ENCODE results near the gene DRC1.
"Not testable (repeated sequence)": the region's sequence is repeated elsewhere in the genome, so short reads cannot be mapped to it uniquely, and the experiment has no call there.

DRC1 gene

DNA sequence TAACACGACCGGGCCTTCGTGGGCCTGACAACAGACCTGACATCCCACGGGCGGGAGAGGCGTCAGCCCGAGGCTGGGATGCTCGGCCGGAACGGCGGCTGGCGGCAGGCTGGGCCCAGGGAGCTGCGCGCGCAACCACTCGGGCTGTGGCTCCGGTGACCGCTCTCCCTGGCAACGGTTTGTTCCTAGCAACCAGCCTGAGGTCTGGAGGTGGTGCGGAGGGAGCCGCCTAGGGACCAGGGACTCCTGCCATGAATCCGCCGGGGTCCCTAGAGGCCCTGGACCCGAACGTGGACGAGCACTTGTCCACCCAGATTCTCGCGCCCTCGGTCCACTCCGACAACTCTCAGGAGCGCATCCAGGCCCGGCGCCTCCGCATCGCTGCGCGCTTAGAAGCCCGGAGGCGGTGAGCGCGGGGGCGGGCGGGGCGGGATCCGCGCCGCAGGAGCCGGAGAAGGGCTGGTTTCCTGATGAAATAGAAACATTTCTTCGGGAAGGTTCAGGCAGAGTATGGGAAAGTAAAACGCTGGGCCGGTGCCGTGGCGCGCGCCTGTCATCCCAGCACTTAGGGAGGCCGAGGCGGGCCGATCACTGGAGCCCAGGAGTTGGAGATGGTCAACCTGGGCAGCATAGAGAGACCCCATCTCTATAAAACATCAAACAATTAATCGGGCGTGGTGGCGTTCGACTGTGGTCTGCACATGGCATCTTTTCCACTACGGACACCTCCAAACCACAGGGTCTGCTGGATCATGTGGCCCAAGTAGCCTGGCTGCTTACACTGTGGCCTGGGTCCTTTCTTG lies at the start of gene DRC1:
DRC1 (plus strand) TSS at position 182 of the 803 bp plus-strand sequence; CDS start at position 252, 70 bp downstream.
- DNase-seq (ENCODE audit: low read depth in 2 of 2): no peak

- peak in 1 of 2 donors; percentile 31 for DNase-seq (ENCODE audit: low read depth in 2 of 2)
Observed at GRCh38 chr2:26352892-26353291, 48.8 kb upstream of the DRC1 start.

DNA sequence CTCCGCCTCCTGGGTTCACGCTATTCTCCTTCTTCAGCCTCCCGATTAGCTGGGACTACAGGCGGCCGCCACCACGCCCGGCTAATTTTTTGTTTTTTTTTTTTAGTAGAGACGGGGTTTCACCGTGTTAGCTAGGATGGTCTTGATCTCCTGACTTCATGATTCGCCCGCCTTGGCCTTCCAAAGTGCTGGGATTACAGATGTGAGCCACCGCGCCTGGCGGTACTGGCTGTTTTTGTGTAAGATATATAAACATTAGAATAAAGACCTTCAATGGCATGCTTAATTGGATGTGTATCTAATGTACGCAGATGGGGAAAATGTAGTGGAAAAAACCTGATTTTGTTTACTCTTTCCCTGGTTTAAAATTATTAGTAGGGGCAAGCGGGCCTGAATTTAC lies 47.3 kb upstream of the DRC1 start:
- DNase-seq (ENCODE audit: low read depth in 2 of 2): not testable (repeated sequence)

DNA sequence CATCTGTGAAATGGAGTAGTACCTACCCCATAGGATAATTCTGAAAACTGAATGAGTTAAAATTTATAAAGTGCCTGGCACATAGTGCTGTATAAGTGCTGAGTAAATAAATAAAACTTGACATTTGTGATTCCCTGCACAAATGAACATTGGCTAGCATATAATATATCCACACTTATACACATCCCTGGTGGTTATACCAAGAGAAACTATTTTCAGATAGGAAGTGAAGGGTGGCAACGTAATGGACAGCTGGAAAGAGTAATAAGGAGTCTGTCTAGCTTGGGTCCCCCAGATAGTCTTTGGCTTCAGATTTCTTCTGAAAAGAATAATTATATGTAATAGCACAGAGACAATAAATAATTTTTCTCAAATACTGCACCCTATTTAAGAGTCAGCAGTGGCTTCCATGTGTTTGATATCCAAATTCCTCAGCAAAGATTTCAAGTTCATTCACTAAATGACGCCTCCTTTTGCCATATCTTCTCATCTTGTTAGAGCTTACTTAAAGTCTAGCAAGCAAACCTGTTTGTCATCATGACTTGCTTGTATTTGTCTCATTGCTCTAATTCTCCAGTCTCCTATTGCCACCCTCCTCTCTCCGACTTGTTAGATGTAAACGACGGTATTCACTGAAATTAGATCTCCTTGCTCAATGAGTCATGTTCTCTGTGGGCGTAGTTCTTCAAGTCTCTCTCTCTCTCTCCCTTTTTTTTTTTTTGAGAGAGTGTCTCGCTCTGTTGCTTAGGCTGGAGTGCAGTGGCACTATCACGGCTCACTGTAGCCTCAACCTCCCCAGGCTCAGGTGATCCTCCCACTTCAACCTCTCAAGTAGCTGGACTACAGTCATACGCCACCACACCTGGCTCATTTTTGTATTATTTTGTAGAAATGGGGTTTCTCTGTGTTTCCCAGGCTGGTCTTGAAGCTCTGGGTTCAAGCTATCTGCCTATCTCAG lies 46.4 kb upstream of the DRC1 start:
- no peak for DNase-seq (ENCODE audit: low read depth in 2 of 2)

DNA sequence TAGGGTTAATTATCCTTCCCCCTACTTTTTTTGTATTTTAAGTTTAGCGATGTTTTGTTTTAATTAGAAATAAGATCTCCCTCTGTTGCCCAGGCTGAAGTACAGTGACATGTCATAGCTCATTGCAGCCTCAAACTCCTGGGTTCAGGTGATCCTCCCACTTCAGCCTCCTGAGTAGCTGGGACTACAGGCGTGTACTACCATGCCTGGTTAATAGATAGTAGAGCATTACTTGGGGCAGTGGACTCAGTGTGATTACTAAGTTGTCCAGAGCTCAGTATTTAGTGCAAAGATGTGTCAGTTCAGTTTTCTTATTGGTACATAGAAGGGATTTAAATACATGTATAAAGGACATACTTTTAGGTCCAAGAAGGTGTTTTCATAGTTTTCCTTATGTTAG lies 45.6 kb upstream of the DRC1 start:
- DNase-seq (ENCODE audit: low read depth in 2 of 2): no peak

DNA sequence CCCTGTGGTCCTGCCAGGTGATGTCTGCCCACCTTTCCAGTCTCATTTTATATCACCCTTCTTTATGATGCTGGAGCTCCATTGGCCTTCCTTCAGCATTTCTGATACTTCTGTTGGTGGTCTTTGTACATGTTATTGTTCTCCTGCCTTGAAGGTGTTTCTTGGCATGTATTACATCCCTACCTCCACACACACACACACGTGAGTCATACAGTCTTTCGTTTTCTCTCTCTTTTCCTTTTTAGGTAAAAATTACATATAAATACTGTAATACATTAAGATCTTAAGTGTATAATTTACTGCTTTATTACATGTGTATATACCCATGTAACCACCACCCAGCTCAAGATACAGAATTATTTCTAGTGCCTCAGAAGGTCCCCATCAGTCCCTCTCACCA lies 44.9 kb upstream of the DRC1 start:
- DNase-seq (ENCODE audit: low read depth in 2 of 2): no peak

DNA sequence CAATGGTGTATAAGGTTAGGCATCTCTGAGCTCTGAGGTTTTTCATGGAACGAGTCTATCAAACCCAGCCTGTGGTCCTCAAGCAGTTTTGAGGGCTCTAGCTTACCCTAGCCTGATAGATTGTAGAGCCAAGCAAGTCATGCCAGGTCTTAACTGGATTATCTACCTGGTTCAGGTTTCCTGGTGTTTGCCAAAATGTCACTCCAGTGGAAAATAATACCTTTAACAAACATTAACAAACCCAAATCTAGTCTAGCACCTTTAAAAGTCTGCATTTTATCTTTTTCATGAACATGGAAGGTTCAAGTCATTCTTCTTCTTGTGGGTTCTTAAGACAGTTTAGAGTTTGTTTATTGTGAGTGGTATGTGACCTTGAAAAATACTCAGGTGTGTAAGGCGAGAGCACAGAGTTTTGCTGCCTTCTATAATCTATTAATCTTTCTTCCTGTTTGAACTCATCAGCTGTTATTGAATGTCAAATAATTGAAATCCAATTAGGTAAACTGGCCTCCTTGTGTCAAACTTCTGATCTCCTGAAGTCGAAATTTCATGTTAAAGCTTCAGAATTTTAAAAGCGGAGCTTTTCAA lies 41.7 kb upstream of the DRC1 start:
- DNase-seq (ENCODE audit: low read depth in 2 of 2): no peak

GRCh38 chr2:26363323-26363722 lies 38.4 kb upstream of the DRC1 start:
- no peak for DNase-seq (ENCODE audit: low read depth in 2 of 2)

DNA sequence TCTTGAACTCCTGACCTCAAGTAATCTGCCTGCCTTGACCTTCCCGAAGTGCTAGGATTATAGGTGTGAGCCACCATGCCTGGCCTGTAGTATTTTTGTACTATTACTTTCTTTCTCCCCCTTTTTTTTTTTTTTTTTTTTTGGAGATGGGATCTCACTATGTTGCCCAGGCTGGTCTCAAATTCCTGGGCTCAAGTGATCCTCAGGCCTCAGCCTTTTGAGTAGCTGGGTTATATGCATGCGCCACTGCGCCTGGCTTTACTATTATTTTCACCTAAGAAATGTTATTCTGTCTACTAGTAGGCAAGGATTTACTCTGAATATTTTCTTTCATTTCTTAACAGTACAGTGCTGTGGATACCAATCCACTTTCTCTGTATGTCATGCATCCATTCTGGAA lies 37.8 kb upstream of the DRC1 start:
- DNase-seq (ENCODE audit: low read depth in 2 of 2): no peak

DNA sequence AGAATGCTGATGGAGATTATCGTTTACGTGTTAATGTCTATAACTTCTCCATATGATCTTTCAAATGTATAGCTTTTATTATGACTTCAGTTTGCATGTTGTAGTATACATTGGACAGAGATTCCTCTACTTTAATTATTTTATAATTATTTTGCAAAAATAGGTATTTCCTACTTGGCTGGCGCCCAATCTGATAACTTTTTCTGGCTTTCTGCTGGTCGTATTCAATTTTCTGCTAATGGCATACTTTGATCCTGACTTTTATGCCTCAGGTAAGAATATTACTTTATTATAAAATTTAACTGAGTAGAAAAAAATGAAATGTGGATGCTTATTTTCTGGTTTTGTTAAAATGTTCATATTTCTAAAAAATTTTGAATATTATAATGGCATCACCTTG lies 37.1 kb upstream of the DRC1 start:
- no peak for DNase-seq (ENCODE audit: low read depth in 2 of 2)

GRCh38 chr2:26366957-26367356 lies 34.8 kb upstream of the DRC1 start:
- no peak for DNase-seq (ENCODE audit: low read depth in 2 of 2)

GRCh38 chr2:26369664-26370063 lies 32.1 kb upstream of the DRC1 start:
- not testable (repeated sequence) for DNase-seq (ENCODE audit: low read depth in 2 of 2)

- DNase-seq (ENCODE audit: low read depth in 2 of 2): not testable (repeated sequence)
Observed at GRCh38 chr2:26370909-26371308, 30.8 kb upstream of the DRC1 start.

DNA sequence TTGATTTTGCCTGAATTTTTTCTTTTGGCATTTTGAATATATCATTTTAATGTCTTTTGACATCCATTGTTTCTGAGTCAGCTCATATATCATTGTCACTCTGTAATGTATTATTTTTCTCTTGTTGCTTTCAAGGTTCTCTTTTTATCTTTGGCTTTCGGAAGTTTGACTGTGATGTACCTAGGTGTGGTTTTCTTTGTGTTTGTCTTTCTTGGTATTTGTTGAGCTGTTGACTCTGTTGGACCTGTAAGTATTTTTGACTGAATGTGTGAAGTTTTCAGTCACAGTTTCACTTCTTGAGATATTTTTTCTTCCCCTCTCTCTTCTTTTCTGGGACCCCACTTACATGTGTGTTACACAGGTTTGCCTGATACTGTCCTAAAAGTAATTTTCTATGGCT lies 24.9 kb upstream of the DRC1 start:
- no peak for DNase-seq (ENCODE audit: low read depth in 2 of 2)

GRCh38 chr2:26380281-26380680 lies 21.4 kb upstream of the DRC1 start:
- no peak for DNase-seq (ENCODE audit: low read depth in 2 of 2)

- DNase-seq (ENCODE audit: low read depth in 2 of 2): no peak
Observed at GRCh38 chr2:26382564-26382963, 19.2 kb upstream of the DRC1 start.

DNA sequence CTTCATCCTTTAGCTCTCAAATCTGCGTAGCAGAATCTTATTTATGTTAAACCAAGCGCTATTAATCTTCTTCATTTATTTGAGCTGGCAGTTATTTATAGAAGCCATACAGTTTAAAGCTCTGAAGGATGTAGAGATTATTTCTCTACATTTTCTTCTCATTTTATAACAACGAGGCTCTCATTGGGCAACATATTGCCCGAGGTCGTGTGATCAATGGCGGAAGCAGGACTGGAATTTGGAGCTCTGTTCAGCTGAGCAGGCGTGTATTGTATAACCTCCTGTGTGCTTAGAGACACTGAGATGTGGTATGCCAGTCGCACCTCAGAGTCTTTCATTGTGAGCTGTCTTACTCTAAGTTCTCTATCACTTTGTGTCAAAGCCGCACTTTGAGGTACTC lies 17.5 kb upstream of the DRC1 start:
- DNase-seq (ENCODE audit: low read depth in 2 of 2): no peak

DNA sequence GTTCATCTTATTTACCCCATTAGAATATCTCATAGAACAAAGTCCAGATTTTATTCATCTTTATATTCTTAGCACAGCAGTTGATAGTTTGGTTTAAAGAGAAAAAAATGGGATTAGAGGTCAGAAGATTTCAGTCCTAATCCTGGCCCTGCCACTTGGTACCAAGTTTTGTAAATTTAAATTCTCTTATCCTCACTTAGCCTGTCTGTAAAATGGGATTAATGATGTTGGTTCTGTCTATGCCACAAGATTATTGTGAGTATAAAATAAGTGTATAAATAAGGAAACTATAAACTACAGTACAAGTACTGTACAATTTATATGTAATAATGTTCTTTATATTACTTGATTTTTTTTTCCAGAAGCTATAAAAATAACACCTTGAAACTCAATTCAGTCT lies 17.1 kb upstream of the DRC1 start:
- DNase-seq (ENCODE audit: low read depth in 2 of 2): no peak

DNA sequence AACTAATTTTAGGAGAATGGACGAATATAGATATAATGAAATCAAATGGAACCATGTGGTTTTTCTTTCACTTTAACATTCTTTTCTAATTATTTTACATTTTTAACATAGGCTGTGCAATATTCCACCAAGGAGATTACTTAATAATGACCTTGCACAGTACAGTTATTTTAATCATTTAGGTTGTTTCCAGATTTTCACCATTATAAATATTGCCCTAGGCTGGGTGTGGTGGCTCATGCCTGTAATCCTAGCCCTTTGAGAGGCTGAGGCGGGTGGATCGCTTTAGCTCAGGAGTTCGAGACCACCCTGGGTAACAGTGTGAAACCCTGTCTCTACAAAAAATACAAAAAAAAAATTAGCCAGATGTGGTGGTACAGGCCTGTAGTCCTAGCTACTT lies 14.5 kb upstream of the DRC1 start:
- DNase-seq (ENCODE audit: low read depth in 2 of 2): no peak

DNA sequence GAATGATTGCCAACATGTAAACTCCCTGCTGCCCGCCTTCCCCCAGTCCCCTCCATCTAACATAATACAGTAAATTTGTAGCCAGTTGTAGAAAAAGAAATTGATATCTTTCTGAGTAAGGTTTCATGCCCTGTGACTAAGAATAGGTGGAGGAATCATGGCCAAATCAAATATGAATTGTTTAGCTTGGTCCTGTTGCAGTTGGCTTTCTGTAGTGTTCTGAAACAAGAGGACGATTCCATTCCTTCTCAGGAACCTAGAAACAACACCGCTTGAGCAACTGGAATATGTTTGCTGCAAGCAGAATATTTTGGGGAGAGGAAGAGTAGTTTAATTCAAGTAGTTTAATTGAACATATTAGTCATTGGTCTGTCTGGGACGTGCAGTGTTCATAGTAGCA lies 7.0 kb upstream of the DRC1 start:
- no peak for DNase-seq (ENCODE audit: low read depth in 2 of 2)

GRCh38 chr2:26395394-26395793 lies 6.3 kb upstream of the DRC1 start:
- DNase-seq (ENCODE audit: low read depth in 2 of 2): no peak

- peak in 1 of 2 donors; percentile 37 for DNase-seq (ENCODE audit: low read depth in 2 of 2)
Observed at GRCh38 chr2:26396734-26397298, 4.9 kb upstream of the DRC1 start.
